ENCODE results near the gene LMF1.

GRCh38 chr16:924063-924462 lies 46.7 kb downstream of the LMF1 start:
- TF ChIP-seq POLR2A (IDR thresholded peaks at IDR 0.05; ENCODE audit: low read length) (no peak), GATA1 (IDR thresholded peaks at IDR 0.05; ENCODE audit: low read depth, low read length) (no peak)
